Breast epithelium (tissue), 4 donors: ENCODE data around the gene LPAR1. TPM values are rescaled to one million over a fixed set of nuclear protein-coding genes. Genes with fewer than 3 reads are reported as not detected.

ENCODE experiments used
- DNase-seq, 2 donors: peaks; one replicate each; pipeline ENCODE4 v3.0.0-alpha.2; 2019; ENCODE audit warnings: low spot score in 2 of 2
- H3K27ac ChIP-seq, 2 donors: fragments of 200-600 bp; sonication (generic) in 1 of 2; one replicate each; pipeline ENCODE4 v1.5.1; 2016 to 2019; ENCODE audit warnings: mild to moderate bottlenecking in 1 of 2
- H3K27me3 ChIP-seq, 2 donors: fragments of 200-600 bp; sonication (generic) in 1 of 2; one replicate each; pipeline versions ENCODE4 v1.5.1 to v1.6.0; 2017 to 2019; ENCODE audit warnings: control low read depth in 1 of 2, mild to moderate bottlenecking in 1 of 2
- H3K36me3 ChIP-seq: fragments of 200-600 bp; one replicate; pipeline ENCODE4 v1.5.1; 2019
- H3K4me1 ChIP-seq, 2 donors: fragments of 200-600 bp; sonication (generic); one replicate each; pipeline ENCODE4 v1.5.1; 2016 to 2019; ENCODE audit warnings: control low read depth in 1 of 2
- H3K4me3 ChIP-seq, 3 donors: fragments of 200-600 bp; sonication (generic); 1 replicate in 2 of 3; 2 replicates in 1 of 3; pipeline ENCODE4 v1.5.1; 2016 to 2019; ENCODE audit warnings: mild to moderate bottlenecking in 3 of 3, moderate library complexity in 2 of 3
- H3K9me3 ChIP-seq, 2 donors: fragments of 200-600 bp; sonication (generic) in 1 of 2; one replicate each; pipeline ENCODE4 v1.5.1; 2016 to 2019; ENCODE audit warnings: control low read depth in 1 of 2
- CTCF ChIP-seq, 3 donors: fragments of 450-650 bp; IDR thresholded peaks; one replicate each; pipeline ENCODE4 v1.5.1; 2016 to 2017; ENCODE audit warnings: antibody characterized with exemption in 3 of 3, mild to moderate bottlenecking in 3 of 3, moderate library complexity in 3 of 3
- POLR2A ChIP-seq: fragments of 450-650 bp; IDR thresholded peaks from one replicate; pipeline ENCODE4 v1.6.1; 2016; ENCODE audit warnings: antibody characterized with exemption, mild to moderate bottlenecking, moderate library complexity
- POLR2AphosphoS5 ChIP-seq, 3 donors: sonication (generic); formaldehyde crosslinking; IDR thresholded peaks; one replicate each; pipeline ENCODE4 v1.6.1; 2017; ENCODE audit warnings: antibody characterized with exemption in 3 of 3
- intact Hi-C: fragments of 100-400 bp; cut with DNase I; formaldehyde crosslinking; loops from one replicate; pipeline ENCODE4 v1.15.1; 2023; ENCODE audit warnings: low total_unique reads
- total RNA-seq, 3 donors: library from RNA; depleted of rRNA; stranded (reverse); fragments of >200 nt; gene quantifications; one replicate each; pipeline ENCODE4 v1.1.0, GENCODE V29; 2016

The LPAR1 gene
- total RNA-seq, 3 donors from 2014 or later = 24.6 to 138 (median 79.3) TPM

- intact Hi-C loops = no loop called here
- no peaks in the 10 kb centered on the region for H3K36me3 ChIP-seq
- no peak for DNase-seq
- H3K9me3 ChIP-seq = no peaks in the 10 kb centered on the region
- H3K27ac ChIP-seq = peak overlapping the region in 1 of 2 donors; percentile 41
- TF ChIP-seq POLR2A (no peak), POLR2AphosphoS5 (IDR thresholded peaks at IDR 0.05) (no peak), CTCF (IDR thresholded peaks at IDR 0.05) (no peak)
- H3K4me1 ChIP-seq = no peaks in the 10 kb centered on the region
- H3K27me3 ChIP-seq = no peaks in the 10 kb centered on the region
- no peak overlapping the region for H3K4me3 ChIP-seq
Observed at GRCh38 chr9:111065414-111065813, 27.1 kb upstream of the LPAR1 start.

GRCh38 chr9:111064160-111064837, 26.0 kb upstream of the LPAR1 start:
- no peaks in the 10 kb centered on the region for H3K27me3 ChIP-seq
- TF ChIP-seq POLR2A = no peak
- no peak for TF ChIP-seq CTCF (IDR thresholded peaks at IDR 0.05)
- TF ChIP-seq POLR2AphosphoS5 (IDR thresholded peaks at IDR 0.05) = no peak
- intact Hi-C loops = no loop called here
- no peak overlapping the region for H3K27ac ChIP-seq
- no peaks in the 10 kb centered on the region for H3K36me3 ChIP-seq
- no peak for DNase-seq
- no peak overlapping the region for H3K4me3 ChIP-seq
- no peaks in the 10 kb centered on the region for H3K9me3 ChIP-seq
- H3K4me1 ChIP-seq = no peaks in the 10 kb centered on the region

- no peaks in the 10 kb centered on the region for H3K27me3 ChIP-seq
- H3K36me3 ChIP-seq = no peaks in the 10 kb centered on the region
- TF ChIP-seq POLR2AphosphoS5 (IDR thresholded peaks at IDR 0.05) = no peak
- TF ChIP-seq POLR2A = no peak
- TF ChIP-seq CTCF (IDR thresholded peaks at IDR 0.05) = no peak
- H3K9me3 ChIP-seq = no peaks in the 10 kb centered on the region
- H3K27ac ChIP-seq = no peak overlapping the region
- H3K4me3 ChIP-seq = no peak overlapping the region
- intact Hi-C loops = no loop called here
- H3K4me1 ChIP-seq = no peaks in the 10 kb centered on the region
- no peak for DNase-seq
Observed at GRCh38 chr9:111063332-111063731, 25.1 kb upstream of the LPAR1 start.

DNA sequence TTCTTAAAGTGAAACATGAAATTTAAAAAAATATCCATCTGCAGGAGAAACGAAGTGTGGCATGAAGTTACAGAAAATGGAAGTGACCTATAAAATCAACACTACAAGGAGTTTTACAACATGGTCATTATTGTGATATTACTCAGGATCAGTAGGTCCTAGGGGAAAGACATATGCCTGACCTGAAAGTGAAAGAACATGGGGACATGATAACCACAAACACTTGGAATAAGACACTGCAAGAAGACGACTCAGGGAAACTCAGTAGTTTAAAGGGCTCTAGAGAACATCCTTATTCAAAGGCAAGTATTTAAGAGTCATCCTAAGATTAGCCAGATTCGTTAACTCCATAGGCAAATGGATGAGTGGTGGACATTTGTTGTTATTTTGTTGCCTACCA, 19.9 kb upstream of the LPAR1 start:
- H3K4me1 ChIP-seq = no peaks in the 10 kb centered on the region
- intact Hi-C loops = no loop called here
- H3K9me3 ChIP-seq = no peaks in the 10 kb centered on the region
- no peak for DNase-seq
- no peak for TF ChIP-seq POLR2A
- no peak for TF ChIP-seq POLR2AphosphoS5 (IDR thresholded peaks at IDR 0.05)
- no peak for TF ChIP-seq CTCF (IDR thresholded peaks at IDR 0.05)
- no peak overlapping the region for H3K27ac ChIP-seq
- H3K4me3 ChIP-seq = no peak overlapping the region
- no peaks in the 10 kb centered on the region for H3K36me3 ChIP-seq
- no peaks in the 10 kb centered on the region for H3K27me3 ChIP-seq

DNA sequence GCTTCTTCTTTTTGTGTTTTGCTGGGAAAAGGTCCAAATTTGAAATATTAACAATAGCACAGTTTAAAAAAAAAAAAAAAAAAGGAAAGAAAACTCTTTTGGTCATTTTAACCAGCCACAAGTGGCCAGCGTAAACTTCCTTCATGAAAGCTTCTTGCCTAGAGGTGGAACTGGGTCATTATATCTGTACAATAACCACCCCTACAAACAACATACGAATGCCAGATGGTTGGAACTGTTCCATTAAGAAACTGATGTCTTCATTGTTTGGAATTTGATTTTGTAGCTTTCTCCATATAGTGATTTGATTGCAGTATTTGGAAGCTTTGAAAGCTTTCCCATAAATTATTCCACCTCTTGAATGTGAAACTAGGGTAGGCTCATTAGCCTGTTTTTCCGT, 18.3 kb upstream of the LPAR1 start:
- DNase-seq = no peak
- TF ChIP-seq POLR2A (no peak), CTCF (IDR thresholded peaks at IDR 0.05) (no peak)
- no peaks in the 10 kb centered on the region for H3K4me1 ChIP-seq
- no peaks in the 10 kb centered on the region for H3K9me3 ChIP-seq
- H3K36me3 ChIP-seq = no peaks in the 10 kb centered on the region
- no peaks in the 10 kb centered on the region for H3K27me3 ChIP-seq
- intact Hi-C loops = no loop called here
- H3K27ac ChIP-seq = peak overlapping the region in 1 of 2 donors; percentile 12
- peak overlapping the region in 1 of 3 donors; percentile 19 for H3K4me3 ChIP-seq
